ENCODE measurements around the gene HIPK4.

GRCh38 chr19:40366697-40367561 is 23.1 kb downstream of the HIPK4 start:
- TF ChIP-seq CTCF (conservative IDR thresholded peaks at IDR 0.05; ENCODE audit: low read length) (no peak), EZH2phosphoT487 (IDR thresholded peaks at IDR 0.05; ENCODE audit: borderline replicate concordance, low read depth, low read length) (no peak)
